ENCODE results near the gene UTS2B.

The UTS2B gene

DNA sequence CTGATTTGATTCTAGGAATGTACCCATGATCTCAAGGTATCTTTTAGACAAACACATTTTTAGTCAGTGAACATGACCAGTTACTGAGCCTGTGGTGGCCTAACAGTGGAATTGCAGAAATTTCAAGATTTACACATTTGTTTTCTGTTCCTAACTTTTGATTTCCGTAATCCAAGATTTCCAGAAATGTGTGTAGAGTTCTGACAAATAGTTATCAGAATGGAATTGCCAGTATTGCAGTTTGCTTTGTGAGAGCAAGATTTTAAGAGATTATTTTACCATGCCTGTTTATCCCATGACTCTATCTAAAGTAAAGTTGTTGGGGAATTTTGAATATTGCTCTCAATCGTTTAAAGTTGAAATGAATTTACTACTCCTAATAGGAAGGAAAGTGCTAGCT is 11.7 kb upstream of the UTS2B start:
- Histone ChIP-seq H4K8ac (ENCODE audit: low read depth, low read length) (no peak overlapping the region), H4K12ac (ENCODE audit: low read depth, low read length) (no peak overlapping the region), H3K27ac (ENCODE audit: low read depth, low read length) (no peak overlapping the region), H3K9ac (ENCODE audit: low read length) (no peak overlapping the region), H2BK120ac (ENCODE audit: insufficient read depth, low read length, poor library complexity) (no peak overlapping the region), H3K4ac (ENCODE audit: low read depth, low read length) (no peak overlapping the region), H3K4me1 (ENCODE audit: control insufficient read depth in 1 of 2, insufficient read depth in 2 of 2, low read length in 2 of 2) (peaks cover 0 to 2% of the 10 kb centered on the region in 2 experiments), H2BK12ac (ENCODE audit: low read length) (no peak overlapping the region), H3K4me2 (ENCODE audit: low read length) (no peak overlapping the region), H3K27me3 (ENCODE audit: insufficient read depth, low read length) (no peaks in the 10 kb centered on the region), H3K23ac (ENCODE audit: low read length) (no peak overlapping the region), H3K36me3 (ENCODE audit: control insufficient read depth in 1 of 2, insufficient read depth in 2 of 2, low read length in 2 of 2) (no peaks in the 10 kb centered on the region), H4K91ac (ENCODE audit: low read depth, low read length) (no peak overlapping the region), H3K79me2 (ENCODE audit: control insufficient read depth, insufficient read depth, low read length, poor library complexity) (no peaks in the 10 kb centered on the region), H3K18ac (ENCODE audit: low read length) (no peak overlapping the region), H2AFZ (ENCODE audit: insufficient read depth, low read length, poor library complexity) (no peak overlapping the region), H2BK5ac (ENCODE audit: low read depth, low read length, poor library complexity) (no peak overlapping the region), H3K14ac (ENCODE audit: low read length) (no peak overlapping the region), H3K4me3 (ENCODE audit: low read depth, low read length) (no peak overlapping the region), H3K9me3 (ENCODE audit: insufficient read depth, low read depth, low read length) (no peaks in the 10 kb centered on the region), H2AK5ac (ENCODE audit: low read length) (no peak overlapping the region), H3K79me1 (ENCODE audit: low read length) (no peaks in the 10 kb centered on the region)
- peak in 1 of 2 donors; percentile 67 for DNase-seq
- no CpG with 5 or more reads among the region's 2 CpGs for WGBS (ENCODE audit: extremely low coverage, insufficient coverage, insufficient read length)

- no peak overlapping the region for H2BK5ac ChIP-seq (ENCODE audit: low read depth, low read length, poor library complexity)
- H4K91ac ChIP-seq (ENCODE audit: low read depth, low read length), result no peak overlapping the region
- no peaks in the 10 kb centered on the region for H3K36me3 ChIP-seq (ENCODE audit: control insufficient read depth in 1 of 2, insufficient read depth in 2 of 2, low read length in 2 of 2)
- H3K79me1 ChIP-seq (ENCODE audit: low read length), result no peaks in the 10 kb centered on the region
- H3K27ac ChIP-seq (ENCODE audit: low read depth, low read length), result no peak overlapping the region
- no peaks in the 10 kb centered on the region for H3K79me2 ChIP-seq (ENCODE audit: control insufficient read depth, insufficient read depth, low read length, poor library complexity)
- no peak overlapping the region for H3K4me3 ChIP-seq (ENCODE audit: low read depth, low read length)
- H3K4me2 ChIP-seq (ENCODE audit: low read length), result no peak overlapping the region
- H3K4ac ChIP-seq (ENCODE audit: low read depth, low read length), result no peak overlapping the region
- WGBS (ENCODE audit: extremely low coverage, insufficient coverage, insufficient read length), result no CpG with 5 or more reads among the region's 1 CpG
- no peak overlapping the region for H3K18ac ChIP-seq (ENCODE audit: low read length)
- H2AFZ ChIP-seq (ENCODE audit: insufficient read depth, low read length, poor library complexity), result no peak overlapping the region
- peaks cover 0 to 2% of the 10 kb centered on the region in 2 experiments for H3K4me1 ChIP-seq (ENCODE audit: control insufficient read depth in 1 of 2, insufficient read depth in 2 of 2, low read length in 2 of 2)
- no peak for DNase-seq
- H2BK120ac ChIP-seq (ENCODE audit: insufficient read depth, low read length, poor library complexity), result no peak overlapping the region
- no peak overlapping the region for H4K12ac ChIP-seq (ENCODE audit: low read depth, low read length)
- no peak overlapping the region for H3K14ac ChIP-seq (ENCODE audit: low read length)
- H2AK5ac ChIP-seq (ENCODE audit: low read length), result no peak overlapping the region
- H4K8ac ChIP-seq (ENCODE audit: low read depth, low read length), result no peak overlapping the region
- H3K9me3 ChIP-seq (ENCODE audit: insufficient read depth, low read depth, low read length), result no peaks in the 10 kb centered on the region
- no peaks in the 10 kb centered on the region for H3K27me3 ChIP-seq (ENCODE audit: insufficient read depth, low read length)
- no peak overlapping the region for H3K23ac ChIP-seq (ENCODE audit: low read length)
- H3K9ac ChIP-seq (ENCODE audit: low read length), result no peak overlapping the region
- no peak overlapping the region for H2BK12ac ChIP-seq (ENCODE audit: low read length)
These were observed 10.6 kb upstream of the UTS2B start for GRCh38 chr3:191340966-191341365.

DNA sequence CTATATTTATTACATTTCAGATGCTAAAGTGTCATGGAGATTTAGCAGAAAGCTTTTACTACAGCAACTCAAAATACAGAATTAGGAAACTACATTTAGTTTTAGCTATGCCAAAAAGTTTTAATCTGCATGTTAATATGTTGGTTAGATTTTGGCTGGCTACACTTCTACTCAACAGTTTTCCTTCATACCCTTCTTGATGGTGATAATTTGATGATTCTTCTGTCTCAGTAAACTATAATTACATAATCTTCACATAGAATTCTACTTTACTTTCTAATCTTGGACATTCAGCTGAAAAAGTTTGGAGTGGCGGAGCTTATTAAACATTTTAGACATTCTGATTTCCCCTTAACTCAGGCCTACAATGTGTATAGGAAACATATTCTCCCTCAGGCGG is 10.0 kb upstream of the UTS2B start:
- Histone ChIP-seq H3K4me3 (ENCODE audit: low read depth, low read length) (no peak overlapping the region), H3K23ac (ENCODE audit: low read length) (no peak overlapping the region), H2AFZ (ENCODE audit: insufficient read depth, low read length, poor library complexity) (no peak overlapping the region), H4K12ac (ENCODE audit: low read depth, low read length) (no peak overlapping the region), H3K9ac (ENCODE audit: low read length) (no peak overlapping the region), H2AK5ac (ENCODE audit: low read length) (no peak overlapping the region), H4K91ac (ENCODE audit: low read depth, low read length) (no peak overlapping the region), H2BK12ac (ENCODE audit: low read length) (no peak overlapping the region), H3K27me3 (ENCODE audit: insufficient read depth, low read length) (no peaks in the 10 kb centered on the region), H3K4me2 (ENCODE audit: low read length) (no peak overlapping the region), H3K18ac (ENCODE audit: low read length) (no peak overlapping the region), H3K9me3 (ENCODE audit: insufficient read depth, low read depth, low read length) (no peaks in the 10 kb centered on the region), H3K14ac (ENCODE audit: low read length) (no peak overlapping the region), H3K27ac (ENCODE audit: low read depth, low read length) (no peak overlapping the region), H2BK5ac (ENCODE audit: low read depth, low read length, poor library complexity) (no peak overlapping the region), H3K79me1 (ENCODE audit: low read length) (no peaks in the 10 kb centered on the region), H3K4ac (ENCODE audit: low read depth, low read length) (no peak overlapping the region), H3K4me1 (ENCODE audit: control insufficient read depth in 1 of 2, insufficient read depth in 2 of 2, low read length in 2 of 2) (peaks cover 0 to 2% of the 10 kb centered on the region in 2 experiments), H3K79me2 (ENCODE audit: control insufficient read depth, insufficient read depth, low read length, poor library complexity) (no peaks in the 10 kb centered on the region), H2BK120ac (ENCODE audit: insufficient read depth, low read length, poor library complexity) (no peak overlapping the region), H3K36me3 (ENCODE audit: control insufficient read depth in 1 of 2, insufficient read depth in 2 of 2, low read length in 2 of 2) (no peaks in the 10 kb centered on the region), H4K8ac (ENCODE audit: low read depth, low read length) (no peak overlapping the region)
- WGBS (ENCODE audit: extremely low coverage, insufficient coverage, insufficient read length), result no CpG with 5 or more reads among the region's 2 CpGs
- no peak for DNase-seq

GRCh38 chr3:191339316-191339917 is 9.1 kb upstream of the UTS2B start:
- Histone ChIP-seq H2BK5ac (ENCODE audit: low read depth, low read length, poor library complexity) (no peak overlapping the region), H3K79me1 (ENCODE audit: low read length) (no peaks in the 10 kb centered on the region), H3K36me3 (ENCODE audit: control insufficient read depth in 1 of 2, insufficient read depth in 2 of 2, low read length in 2 of 2) (no peaks in the 10 kb centered on the region), H2AK5ac (ENCODE audit: low read length) (no peak overlapping the region), H4K91ac (ENCODE audit: low read depth, low read length) (no peak overlapping the region), H3K4me3 (ENCODE audit: low read depth, low read length) (no peak overlapping the region), H3K18ac (ENCODE audit: low read length) (no peak overlapping the region), H4K8ac (ENCODE audit: low read depth, low read length) (no peak overlapping the region), H3K27ac (ENCODE audit: low read depth, low read length) (no peak overlapping the region), H3K14ac (ENCODE audit: low read length) (no peak overlapping the region), H2BK12ac (ENCODE audit: low read length) (no peak overlapping the region), H3K9ac (ENCODE audit: low read length) (no peak overlapping the region), H2BK120ac (ENCODE audit: insufficient read depth, low read length, poor library complexity) (no peak overlapping the region), H3K9me3 (ENCODE audit: insufficient read depth, low read depth, low read length) (no peaks in the 10 kb centered on the region), H3K23ac (ENCODE audit: low read length) (no peak overlapping the region), H3K4ac (ENCODE audit: low read depth, low read length) (no peak overlapping the region), H2AFZ (ENCODE audit: insufficient read depth, low read length, poor library complexity) (no peak overlapping the region), H3K79me2 (ENCODE audit: control insufficient read depth, insufficient read depth, low read length, poor library complexity) (no peaks in the 10 kb centered on the region), H3K4me2 (ENCODE audit: low read length) (no peak overlapping the region), H3K27me3 (ENCODE audit: insufficient read depth, low read length) (no peaks in the 10 kb centered on the region), H4K12ac (ENCODE audit: low read depth, low read length) (no peak overlapping the region), H3K4me1 (ENCODE audit: control insufficient read depth in 1 of 2, insufficient read depth in 2 of 2, low read length in 2 of 2) (peaks cover 0 to 2% of the 10 kb centered on the region in 2 experiments)
- DNase-seq, result no peak
- WGBS (ENCODE audit: extremely low coverage, insufficient coverage, insufficient read length), result no CpG with 5 or more reads among the region's 3 CpGs
